HFF-Myc (cell line): ENCODE results near the gene NOS1.

ENCODE experiments used
- DNase-seq: peaks from one replicate; pipeline ENCODE4 v3.0.0-alpha.2; 2011; ENCODE audit warnings: low read depth; ENCODE audit errors: extremely low read depth
- H3K4me3 ChIP-seq: replicated peaks from 2 replicates; pipeline ENCODE4 v1.5.1; 2011; ENCODE audit warnings: low read depth, mild to moderate bottlenecking, control low read depth, low read length
- CTCF ChIP-seq: IDR thresholded peaks from 2 replicates; pipeline ENCODE4 v1.5.1; 2012; ENCODE audit warnings: mild to moderate bottlenecking, low read depth, low read length, control low read depth; ENCODE audit errors: missing control alignments

NOS1 gene

GRCh38 chr12:117272690-117273089, 88.7 kb downstream of the NOS1 start:
- DNase-seq, result no peak
- no peak overlapping the region for H3K4me3 ChIP-seq
- TF ChIP-seq CTCF, result no peak

DNA sequence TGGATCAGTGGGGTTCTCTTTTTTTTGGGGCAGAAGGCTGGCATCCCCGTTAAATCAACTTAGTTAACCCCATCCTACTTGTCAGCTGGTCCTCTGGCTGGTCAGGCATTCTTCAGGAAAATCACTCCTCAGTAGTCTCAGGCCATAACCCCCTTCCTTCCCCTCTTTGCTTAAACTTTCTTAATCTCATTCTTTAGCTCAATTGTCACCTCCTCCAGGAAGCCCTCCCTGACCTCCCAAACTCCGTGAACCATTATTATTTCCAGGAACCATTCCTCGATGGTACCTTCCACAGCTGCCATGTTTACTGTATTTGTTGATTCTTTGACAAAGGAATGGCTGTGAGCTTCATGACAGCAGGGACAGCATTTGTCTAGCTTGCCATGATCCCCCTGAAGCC, 98.7 kb downstream of the NOS1 start:
- no peak overlapping the region for H3K4me3 ChIP-seq
- DNase-seq, result no peak
- no peak for TF ChIP-seq CTCF

- no peak overlapping the region for H3K4me3 ChIP-seq
- peak; percentile 2 for DNase-seq
- TF ChIP-seq CTCF, result no peak
These were observed 100.2 kb downstream of the NOS1 start for GRCh38 chr12:117261247-117261646.

DNA sequence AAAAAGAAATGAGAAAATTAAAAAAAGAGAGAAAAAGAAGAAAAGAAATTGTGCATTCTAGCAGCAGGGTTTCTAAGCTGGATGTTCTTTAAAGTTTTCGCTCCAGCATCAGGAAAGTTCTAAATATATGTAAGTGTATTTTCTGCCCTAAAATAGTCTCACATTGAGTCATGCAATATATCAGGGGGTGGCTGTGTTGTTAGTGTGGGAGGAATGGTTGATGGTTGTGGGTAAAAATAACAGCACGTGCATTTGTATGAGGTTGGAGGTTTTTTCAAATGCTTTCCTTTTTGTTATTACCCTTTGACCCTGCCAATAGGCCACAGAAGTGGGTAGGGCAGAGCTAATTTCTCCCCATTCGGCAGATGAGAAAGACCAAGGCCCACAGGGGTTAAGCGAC, 106.0 kb downstream of the NOS1 start:
- H3K4me3 ChIP-seq, result no peak overlapping the region
- TF ChIP-seq CTCF, result no peak
- no peak for DNase-seq

DNA sequence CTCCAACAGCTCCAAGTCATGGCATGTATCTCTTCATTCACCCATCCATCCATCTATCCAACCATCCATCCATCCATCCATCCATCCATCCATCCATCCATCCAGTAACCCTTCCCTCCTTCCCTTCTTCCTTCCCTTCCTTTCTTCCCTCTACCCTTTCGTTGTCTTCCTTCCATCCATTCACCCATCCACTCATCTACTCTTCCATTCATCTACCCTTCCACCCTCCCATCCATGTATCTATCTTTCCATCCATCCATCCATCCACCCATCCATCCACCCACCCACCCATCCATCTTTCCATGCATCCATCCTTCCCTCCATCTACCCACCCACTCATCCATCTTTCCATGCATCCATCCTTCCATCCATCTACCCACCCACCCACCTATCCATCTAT, 117.9 kb downstream of the NOS1 start:
- no peak for DNase-seq
- no peak overlapping the region for H3K4me3 ChIP-seq
- TF ChIP-seq CTCF, result no peak

DNA sequence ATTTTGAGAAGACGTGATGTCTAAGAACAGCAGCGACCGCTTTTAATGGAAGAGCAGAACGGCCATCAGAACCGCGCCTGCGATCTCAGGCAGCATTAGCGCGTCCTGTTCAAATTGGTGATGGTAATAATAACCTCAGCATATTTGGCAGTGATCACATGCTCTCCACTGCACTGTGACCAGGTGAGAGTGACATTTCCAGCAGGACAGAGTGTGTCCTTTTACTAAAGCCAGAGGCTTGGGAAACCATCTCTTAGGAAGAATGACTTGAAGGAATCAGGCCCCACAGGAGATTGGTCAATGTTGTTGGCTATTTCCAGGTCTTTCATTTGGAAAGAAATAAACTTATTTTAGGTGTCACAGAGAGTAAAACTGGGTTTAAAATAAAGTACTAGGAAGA, 119.7 kb downstream of the NOS1 start:
- TF ChIP-seq CTCF, result no peak
- no peak for DNase-seq
- H3K4me3 ChIP-seq, result no peak overlapping the region

- no peak for TF ChIP-seq CTCF
- no peak overlapping the region for H3K4me3 ChIP-seq
These were observed 121.2 kb downstream of the NOS1 start for GRCh38 chr12:117240081-117240755.

More at GRCh38 chr12:117240081-117240755, 121.2 kb downstream of the NOS1 start:
- DNase-seq, result no peak
